Ectodermal cell (in vitro differentiated cells): ENCODE data around the gene LPIN1.
"Not testable (repeated sequence)": the region's sequence is repeated elsewhere in the genome, so short reads cannot be mapped to it uniquely, and the experiment has no call there.

Experiments used
- H3K27ac ChIP-seq: 2 replicates; pipeline ENCODE4 v1.7.0; 2013; ENCODE audit warnings: mild to moderate bottlenecking, low read depth, low read length; ENCODE audit not compliant: insufficient read depth, poor library complexity, severe bottlenecking
- H3K27me3 ChIP-seq: 2 replicates; pipeline ENCODE4 v1.7.0; 2013; ENCODE audit warnings: mild to moderate bottlenecking, low read length; ENCODE audit not compliant: insufficient read depth, control insufficient read depth, poor library complexity, severe bottlenecking
- H3K36me3 ChIP-seq: one replicate; pipeline ENCODE4 v1.7.0; 2013; ENCODE audit warnings: low read length; ENCODE audit not compliant: control insufficient read depth, insufficient read depth
- H3K4me1 ChIP-seq: one replicate; pipeline ENCODE4 v1.7.0; 2013; ENCODE audit warnings: low read length; ENCODE audit not compliant: control insufficient read depth, insufficient read depth
- H3K4me3 ChIP-seq: 2 replicates; pipeline ENCODE4 v1.7.0; 2013; ENCODE audit warnings: low read depth, low read length, control low read depth; ENCODE audit not compliant: insufficient read depth
- H3K9me3 ChIP-seq: 2 replicates; pipeline ENCODE4 v1.7.0; 2013; ENCODE audit warnings: mild to moderate bottlenecking, low read length, moderate library complexity; ENCODE audit not compliant: control insufficient read depth
- WGBS, 2 experiments: methylation state at CpG; one replicate each; pipeline ENCODE4 v1.1.7; 2013; ENCODE audit warnings: missing lambda C conversion rate in 2 of 2; 5-methylcytosine and 5-hydroxymethylcytosine counted together

The LPIN1 gene

GRCh38 chr2:11844798-11845197 lies 98.4 kb downstream of the LPIN1 start:
- not testable (repeated sequence) for H3K27me3 ChIP-seq, H3K9me3 ChIP-seq, H3K36me3 ChIP-seq, H3K4me3 ChIP-seq, H3K27ac ChIP-seq, H3K4me1 ChIP-seq
- no CpG with 5 or more reads among the region's 1 CpG for WGBS, 2 experiments

DNA sequence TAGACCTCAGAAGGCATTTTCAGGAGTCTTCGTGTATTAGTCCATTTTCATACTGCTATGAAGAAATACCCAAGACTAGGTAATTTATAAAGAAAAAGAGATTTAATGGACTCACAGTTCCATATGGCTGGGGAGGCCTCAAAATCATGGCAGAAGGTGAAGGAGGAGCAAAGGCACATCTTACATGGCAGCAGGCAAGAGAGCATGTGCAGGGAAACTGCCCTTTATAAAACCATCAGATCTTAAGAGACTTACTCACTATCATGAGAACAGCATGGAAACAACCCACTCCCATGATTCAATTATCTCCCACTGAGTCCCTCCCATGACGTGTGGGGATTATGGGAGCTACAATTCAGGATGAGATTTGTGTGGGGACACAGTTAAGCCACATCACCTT lies 101.5 kb downstream of the LPIN1 start:
- H3K27ac ChIP-seq, H3K4me1 ChIP-seq, H3K4me3 ChIP-seq, H3K9me3 ChIP-seq, H3K27me3 ChIP-seq, H3K36me3 ChIP-seq: not testable (repeated sequence)
- 96 to 97% methylated on average over 2 of the region's 2 CpGs for WGBS, 2 experiments

GRCh38 chr2:11850082-11850481 lies 103.7 kb downstream of the LPIN1 start:
- Histone ChIP-seq H3K4me1 (no peaks in the 10 kb centered on the region), H3K27me3 (no peaks in the 10 kb centered on the region), H3K4me3 (no peak overlapping the region), H3K27ac (no peak overlapping the region), H3K9me3 (no peaks in the 10 kb centered on the region), H3K36me3 (no peaks in the 10 kb centered on the region)
- 85 to 86% methylated on average over 17 of the region's 17 CpGs for WGBS, 2 experiments

DNA sequence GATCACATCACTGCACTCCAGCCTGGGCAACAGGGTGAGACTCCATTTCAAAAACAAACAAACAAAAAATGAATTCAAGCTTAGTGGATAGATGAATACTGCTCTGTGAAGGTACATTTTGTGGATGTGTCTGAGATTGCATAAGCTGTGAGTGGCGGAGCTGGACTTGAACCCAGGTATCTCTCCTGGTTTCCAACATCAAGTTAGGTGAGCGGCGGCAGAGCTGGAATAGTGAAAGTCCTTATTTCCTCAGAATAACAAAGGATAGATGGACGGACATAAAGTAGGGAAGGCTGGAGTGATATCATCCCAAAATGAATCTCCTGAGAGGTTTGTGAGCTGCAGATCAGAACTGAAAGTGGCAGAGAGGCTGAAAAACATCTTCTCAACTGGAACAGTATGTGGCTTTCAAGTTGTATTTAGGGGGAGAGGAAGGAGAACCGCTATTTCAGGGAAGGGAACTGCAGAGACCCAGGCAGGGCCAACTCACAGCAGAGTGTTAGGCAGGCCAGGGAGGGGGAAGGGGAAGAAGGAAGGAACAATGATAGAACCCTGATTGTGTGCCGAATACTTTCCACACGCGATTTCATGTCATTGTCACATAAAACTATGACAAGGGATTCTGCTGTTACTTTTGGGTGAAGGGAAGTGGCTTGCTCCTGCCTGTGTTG lies 106.2 kb downstream of the LPIN1 start:
- H3K4me3 ChIP-seq, result no peak overlapping the region
- WGBS, 2 experiments, result 93% methylated on average over 8 of the region's 8 CpGs
- no peaks in the 10 kb centered on the region for H3K36me3 ChIP-seq
- H3K4me1 ChIP-seq, result no peaks in the 10 kb centered on the region
- H3K27me3 ChIP-seq, result no peaks in the 10 kb centered on the region
- H3K9me3 ChIP-seq, result no peaks in the 10 kb centered on the region
- no peak overlapping the region for H3K27ac ChIP-seq

GRCh38 chr2:11853197-11853588 lies 106.8 kb downstream of the LPIN1 start:
- no peaks in the 10 kb centered on the region for H3K36me3 ChIP-seq
- no peaks in the 10 kb centered on the region for H3K4me1 ChIP-seq
- 92 to 96% methylated on average over 5 of the region's 5 CpGs for WGBS, 2 experiments
- H3K27me3 ChIP-seq, result no peaks in the 10 kb centered on the region
- no peak overlapping the region for H3K4me3 ChIP-seq
- H3K9me3 ChIP-seq, result no peaks in the 10 kb centered on the region
- H3K27ac ChIP-seq, result no peak overlapping the region

- Histone ChIP-seq H3K27me3 (no peaks in the 10 kb centered on the region), H3K4me1 (no peaks in the 10 kb centered on the region), H3K36me3 (no peaks in the 10 kb centered on the region), H3K9me3 (peaks cover 3% of the 10 kb centered on the region), H3K27ac (no peak overlapping the region), H3K4me3 (no peak overlapping the region)
- WGBS, 2 experiments, result 86 to 90% methylated on average over 10 of the region's 10 CpGs
Measured at GRCh38 chr2:11855064-11855760, 108.8 kb downstream of the LPIN1 start.

DNA sequence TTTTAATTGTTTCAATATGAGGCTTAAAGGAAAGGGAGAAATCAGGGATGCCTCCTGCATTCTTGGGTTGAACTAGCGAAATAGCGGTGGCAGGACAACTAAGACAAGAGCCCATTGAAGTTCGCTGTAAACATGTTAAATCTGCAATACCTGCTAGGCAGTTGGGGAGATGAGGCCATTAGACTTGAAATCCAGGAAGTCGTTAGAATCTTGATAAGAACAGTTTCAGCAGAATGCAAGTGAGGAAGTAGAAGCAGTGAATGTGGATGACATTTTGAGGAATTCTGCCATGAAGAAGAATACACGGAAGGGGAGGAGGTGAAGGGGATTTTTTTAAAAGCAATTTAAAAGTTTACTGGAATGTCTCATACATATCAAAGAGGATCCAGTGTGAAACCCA lies 109.7 kb downstream of the LPIN1 start:
- H3K4me3 ChIP-seq, result no peak overlapping the region
- H3K27me3 ChIP-seq, result no peaks in the 10 kb centered on the region
- H3K27ac ChIP-seq, result no peak overlapping the region
- peaks cover 3% of the 10 kb centered on the region for H3K9me3 ChIP-seq
- H3K36me3 ChIP-seq, result no peaks in the 10 kb centered on the region
- WGBS, 2 experiments, result 93% methylated on average over 5 of the region's 5 CpGs
- no peaks in the 10 kb centered on the region for H3K4me1 ChIP-seq

DNA sequence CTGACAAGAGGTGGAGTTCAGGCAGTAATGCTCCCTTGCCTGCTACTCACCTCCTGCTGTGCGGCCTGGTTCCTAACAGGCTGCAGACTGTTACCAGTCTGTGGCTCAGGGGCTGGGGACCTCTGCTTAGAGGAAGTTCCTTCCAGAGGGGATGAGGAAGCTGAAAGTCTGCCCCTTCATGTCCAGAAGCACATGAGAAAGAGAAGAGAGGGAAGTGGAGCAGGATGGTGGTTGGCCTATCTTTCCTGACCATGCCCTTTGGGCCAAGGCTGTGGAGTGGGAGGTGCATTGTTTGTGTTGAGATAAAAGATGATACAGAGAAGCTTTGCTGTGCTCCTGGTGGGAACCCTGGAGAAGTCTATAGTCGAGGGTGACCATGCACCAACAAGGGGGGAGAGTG lies 112.5 kb downstream of the LPIN1 start:
- Histone ChIP-seq H3K36me3 (no peaks in the 10 kb centered on the region), H3K4me1 (peaks cover 1% of the 10 kb centered on the region), H3K9me3 (peaks cover 3% of the 10 kb centered on the region), H3K27me3 (no peaks in the 10 kb centered on the region), H3K4me3 (no peak overlapping the region), H3K27ac (no peak overlapping the region)
- WGBS, 2 experiments, result 95 to 96% methylated on average over 2 of the region's 2 CpGs

DNA sequence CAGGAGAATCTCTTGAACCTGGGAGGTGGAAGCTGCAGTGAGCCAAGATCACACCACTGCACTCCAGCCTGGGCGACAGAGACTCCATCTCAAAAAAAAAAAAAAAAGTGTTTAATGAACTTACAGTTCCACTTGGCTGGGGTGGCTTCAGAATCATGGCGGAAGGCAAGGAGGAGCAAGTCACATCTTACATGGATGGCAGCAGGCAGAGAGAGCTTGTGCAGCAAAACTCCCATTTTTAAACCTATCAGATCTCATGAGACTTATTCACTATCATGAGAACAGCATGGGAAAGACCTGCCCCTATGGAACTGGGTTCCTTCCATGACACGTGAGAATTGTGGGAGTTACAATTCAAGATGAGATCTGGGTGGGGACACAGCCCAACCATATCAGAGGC lies 113.5 kb downstream of the LPIN1 start:
- H3K27me3 ChIP-seq, H3K4me3 ChIP-seq, H3K27ac ChIP-seq, H3K36me3 ChIP-seq, H3K4me1 ChIP-seq, H3K9me3 ChIP-seq: not testable (repeated sequence)
- WGBS, 2 experiments, result 95 to 97% methylated on average over 3 of the region's 3 CpGs

DNA sequence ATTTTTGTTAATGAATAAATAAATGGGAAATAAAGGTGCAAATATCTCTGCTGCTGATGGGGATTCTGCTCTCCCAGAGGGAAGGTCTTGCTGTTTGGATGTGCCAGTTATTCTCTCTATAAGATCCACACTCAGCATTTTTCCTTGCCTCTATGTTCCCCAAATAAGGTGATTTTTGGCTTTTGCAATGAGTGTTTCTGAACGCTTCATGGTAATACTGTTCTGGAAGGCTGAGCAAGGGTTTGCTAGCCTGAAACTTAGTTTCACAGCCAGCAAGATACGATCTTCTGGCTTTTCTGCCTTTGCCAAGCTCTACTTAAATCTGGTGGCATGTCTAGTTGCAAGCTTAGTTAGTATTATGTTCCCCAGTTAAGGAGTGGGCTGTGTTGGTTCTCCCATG lies 114.6 kb downstream of the LPIN1 start:
- H3K27me3 ChIP-seq, result no peaks in the 10 kb centered on the region
- 94 to 98% methylated on average over 2 of the region's 2 CpGs for WGBS, 2 experiments
- H3K27ac ChIP-seq, result no peak overlapping the region
- H3K9me3 ChIP-seq, result peaks cover 3% of the 10 kb centered on the region
- no peak overlapping the region for H3K4me3 ChIP-seq
- H3K4me1 ChIP-seq, result peaks cover 9% of the 10 kb centered on the region
- no peaks in the 10 kb centered on the region for H3K36me3 ChIP-seq
